Keratinocyte (primary cell): Measurements from ENCODE around the gene REV1. TPM values are rescaled to one million over a fixed set of nuclear protein-coding genes. Genes with fewer than 3 reads are reported as not detected.
"Not testable (repeated sequence)": the region's sequence is repeated elsewhere in the genome, so short reads cannot be mapped to it uniquely, and the experiment has no call there.

Source experiments
- DNase-seq: peaks from one replicate; pipeline ENCODE4 v3.0.0-alpha.2; 2011; ENCODE audit warnings: low read depth, missing footprints, low spot score
- FAIRE-seq: peaks from 2 replicates; lab custom pipeline; 2011; peaks lifted over from hg19 to GRCh38; lab: Jason Lieb, UNC
- H2AFZ ChIP-seq: 2 replicates; pipeline ENCODE4 v1.6.0; 2012; ENCODE audit warnings: low read length, control low read depth, inconsistent platforms; ENCODE audit not compliant: control insufficient read depth
- H3K27ac ChIP-seq: 2 replicates; pipeline ENCODE4 v1.5.1; 2011; ENCODE audit warnings: low read length; ENCODE audit not compliant: control insufficient read depth, insufficient read depth
- H3K27me3 ChIP-seq: 3 replicates; pipeline ENCODE4 v1.6.0; 2011; ENCODE audit warnings: low read length; ENCODE audit not compliant: control insufficient read depth, insufficient read depth; ENCODE audit errors: extremely low read depth
- H3K36me3 ChIP-seq, 2 experiments: 2 replicates in 1 of 2; 3 replicates in 1 of 2; pipeline ENCODE4 v1.5.1; 2011; ENCODE audit warnings: low read length in 2 of 2, mild to moderate bottlenecking in 1 of 2; ENCODE audit not compliant: control insufficient read depth in 2 of 2, insufficient read depth in 2 of 2; ENCODE audit errors: extremely low read depth in 1 of 2
- H3K4me1 ChIP-seq: 3 replicates; pipeline ENCODE4 v1.5.1; 2011; ENCODE audit warnings: low read length; ENCODE audit not compliant: control insufficient read depth, insufficient read depth; ENCODE audit errors: extremely low read depth
- H3K4me2 ChIP-seq: 3 replicates; pipeline ENCODE4 v1.6.0; 2011; ENCODE audit warnings: low read depth, low read length; ENCODE audit not compliant: control insufficient read depth, insufficient read depth; ENCODE audit errors: extremely low read depth
- H3K4me3 ChIP-seq, 3 experiments: fragments of 200-600 bp in 1 of 3; sonication (generic) in 1 of 3; 2 replicates in 2 of 3; 3 replicates in 1 of 3; pipeline ENCODE4 v1.5.1; 2011 to 2016; ENCODE audit warnings: low read length in 3 of 3, mild to moderate bottlenecking in 3 of 3, control low read depth in 2 of 3, inconsistent platforms in 1 of 3, low read depth in 1 of 3, mixed read lengths in 1 of 3, mixed run types in 1 of 3, moderate library complexity in 1 of 3; ENCODE audit not compliant: control insufficient read depth in 2 of 3, insufficient read depth in 2 of 3; ENCODE audit errors: extremely low read depth in 1 of 3
- H3K79me2 ChIP-seq: 2 replicates; pipeline ENCODE4 v1.6.0; 2012; ENCODE audit warnings: low read length; ENCODE audit not compliant: control insufficient read depth, insufficient read depth
- H3K9ac ChIP-seq: 3 replicates; pipeline ENCODE4 v1.6.0; 2011; ENCODE audit warnings: low read length; ENCODE audit not compliant: control insufficient read depth, insufficient read depth; ENCODE audit errors: extremely low read depth
- H3K9me1 ChIP-seq: 3 replicates; pipeline ENCODE4 v1.6.0; 2011; ENCODE audit warnings: low read length; ENCODE audit not compliant: control insufficient read depth, insufficient read depth; ENCODE audit errors: extremely low read depth
- H3K9me3 ChIP-seq: 2 replicates; pipeline ENCODE4 v1.5.1; 2012; ENCODE audit warnings: low read depth, low read length; ENCODE audit not compliant: control insufficient read depth
- H4K20me1 ChIP-seq: 3 replicates; pipeline ENCODE4 v1.6.0; 2011; ENCODE audit warnings: low read length; ENCODE audit not compliant: control insufficient read depth, insufficient read depth; ENCODE audit errors: extremely low read depth
- CTCF ChIP-seq, 3 experiments: IDR thresholded peaks in 1 of 3; conservative IDR thresholded peaks in 1 of 3; optimal IDR thresholded peaks in 1 of 3; 2 replicates in 2 of 3; 3 replicates in 1 of 3; pipeline versions ENCODE3 to v1.5.1; 2011; ENCODE audit warnings: low read length in 3 of 3, mild to moderate bottlenecking in 3 of 3, moderate library complexity in 2 of 3, control low read depth in 1 of 3, inconsistent platforms in 1 of 3; ENCODE audit not compliant: insufficient read depth in 2 of 3; ENCODE audit errors: extremely low read depth in 1 of 3
- EZH2 ChIP-seq: IDR thresholded peaks from one replicate; pipeline ENCODE4 v1.6.1; 2012; ENCODE audit warnings: inconsistent platforms, mild to moderate bottlenecking, low read length, moderate library complexity
- dilution Hi-C: fragments of 300-500 bp; cut with MboI; formaldehyde crosslinking; loops from one replicate; pipeline ENCODE4 v1.7.0; 2020; ENCODE audit warnings: low sequenced_read_pairs; ENCODE audit not compliant: extremely low pct_ligation_motif_present
- polyA plus RNA-seq, 5 experiments: library from polyadenylated mRNA; depleted of rRNA in 3 of 5; stranded (reverse) in 3 of 5; stranded (forward) in 1 of 5; unstranded in 1 of 5; fragments of >200 nt; gene quantifications; 1 replicate in 1 of 5; 2 replicates in 3 of 5; 3 replicates in 1 of 5; pipeline versions ENCODE4 v1.2.1 to v1.2.3, GENCODE V29; 2011 to 2012; ENCODE audit warnings: missing spikeins in 2 of 5, low read depth in 1 of 5, low replicate concordance in 1 of 5

Gene REV1
- polyA plus RNA-seq, 1 donor (not counting 4 experiments of a cell fraction or from before 2014, with no cell fraction given) = 56.4 TPM

GRCh38 chr2:99356853-99357252 lies 133.0 kb downstream of the REV1 start:
- no peak overlapping the region for H3K4me3 ChIP-seq
- peaks cover 11% of the 10 kb centered on the region for H4K20me1 ChIP-seq
- H3K9me3 ChIP-seq = no peaks in the 10 kb centered on the region
- H3K9me1 ChIP-seq = no peaks in the 10 kb centered on the region
- H3K4me1 ChIP-seq = peaks cover 6% of the 10 kb centered on the region
- FAIRE-seq (no peak), DNase-seq (no peak)
- no peak overlapping the region for H2AFZ ChIP-seq
- no peak for TF ChIP-seq CTCF (optimal IDR thresholded peaks at IDR 0.05 in 1 of 3, IDR thresholded peaks at IDR 0.05 in 1 of 3, conservative IDR thresholded peaks at IDR 0.05 in 1 of 3; ENCODE audit: extremely low read depth in 1 of 3, insufficient read depth in 2 of 3, low read length in 3 of 3)
- no peak for TF ChIP-seq EZH2
- H3K9ac ChIP-seq = no peak overlapping the region
- peaks cover 0 to 10% of the 10 kb centered on the region in 2 experiments for H3K36me3 ChIP-seq
- H3K27ac ChIP-seq = no peak overlapping the region
- no peak overlapping the region for H3K4me2 ChIP-seq
- no peaks in the 10 kb centered on the region for H3K27me3 ChIP-seq
- dilution Hi-C loops = no loop called here
- peaks cover 82% of the 10 kb centered on the region for H3K79me2 ChIP-seq

GRCh38 chr2:99354825-99355224 lies 135.0 kb downstream of the REV1 start:
- Histone ChIP-seq H4K20me1 (peaks cover 11% of the 10 kb centered on the region), H3K79me2 (peaks cover 95% of the 10 kb centered on the region)
- dilution Hi-C loops, H3K36me3 ChIP-seq, H3K4me3 ChIP-seq, H3K4me1 ChIP-seq, H3K9ac ChIP-seq, H3K27me3 ChIP-seq, H3K9me3 ChIP-seq, H3K27ac ChIP-seq, H3K4me2 ChIP-seq, DNase-seq, H3K9me1 ChIP-seq, FAIRE-seq, H2AFZ ChIP-seq: not testable (repeated sequence)

GRCh38 chr2:99354070-99354469 lies 135.7 kb downstream of the REV1 start:
- Histone ChIP-seq H3K79me2 (peaks cover 95% of the 10 kb centered on the region), H3K9ac (no peak overlapping the region), H4K20me1 (peaks cover 11% of the 10 kb centered on the region), H3K4me2 (no peak overlapping the region), H3K27me3 (no peaks in the 10 kb centered on the region), H3K4me1 (peaks cover 6% of the 10 kb centered on the region), H3K4me3 (no peak overlapping the region), H3K27ac (no peak overlapping the region), H3K9me1 (no peaks in the 10 kb centered on the region), H3K9me3 (no peaks in the 10 kb centered on the region), H2AFZ (no peak overlapping the region), H3K36me3 (no peaks in the 10 kb centered on the region)
- FAIRE-seq (no peak), DNase-seq (no peak)
- TF ChIP-seq EZH2 (no peak), CTCF (optimal IDR thresholded peaks at IDR 0.05 in 1 of 3, IDR thresholded peaks at IDR 0.05 in 1 of 3, conservative IDR thresholded peaks at IDR 0.05 in 1 of 3; ENCODE audit: extremely low read depth in 1 of 3, insufficient read depth in 2 of 3, low read length in 3 of 3) (no peak)
- dilution Hi-C loops = no loop called here
